ENCODE measurements around the gene BTBD17.

BTBD17 gene

DNA sequence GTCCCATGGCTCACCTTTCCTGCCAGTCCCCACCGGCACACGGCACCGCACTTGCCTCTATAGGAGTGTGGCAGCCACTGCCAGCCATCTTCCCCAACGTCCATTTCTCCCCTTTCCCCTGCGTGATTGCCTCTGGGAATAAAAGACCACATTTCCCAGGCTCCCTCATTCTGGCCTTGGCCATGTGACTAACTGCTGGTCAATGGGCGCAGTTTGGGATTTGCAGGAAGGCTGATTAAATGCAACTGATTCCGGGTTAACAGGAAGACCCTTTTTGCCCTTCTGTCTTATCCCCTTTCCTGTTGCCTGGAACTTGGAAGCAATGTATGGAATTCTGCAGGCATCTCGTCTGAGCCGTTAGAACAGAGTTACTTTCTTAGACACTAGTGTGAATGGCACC lies 3.0 kb downstream of the BTBD17 start:
- no peak for DNase-seq (ENCODE audit: low spot score)

DNA sequence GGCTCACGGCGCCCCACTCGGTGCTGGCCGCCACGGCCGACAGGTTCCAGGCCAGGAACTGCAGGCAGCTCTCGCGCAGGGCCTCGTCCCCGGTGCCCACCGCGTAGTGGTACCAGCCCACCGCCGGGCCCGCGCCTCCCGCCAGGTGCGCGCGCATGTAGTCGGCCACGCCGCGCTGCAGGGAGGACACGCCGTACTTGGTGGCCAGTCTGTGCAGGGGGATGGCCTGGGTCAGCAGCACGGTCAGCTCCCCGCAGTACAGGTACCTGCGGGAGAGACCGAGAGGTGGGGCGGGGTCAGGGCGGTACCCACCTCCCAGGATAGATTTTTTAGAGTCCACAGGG lies 4.2 kb downstream of the BTBD17 start:
- DNase-seq (ENCODE audit: low spot score) = no peak

DNA sequence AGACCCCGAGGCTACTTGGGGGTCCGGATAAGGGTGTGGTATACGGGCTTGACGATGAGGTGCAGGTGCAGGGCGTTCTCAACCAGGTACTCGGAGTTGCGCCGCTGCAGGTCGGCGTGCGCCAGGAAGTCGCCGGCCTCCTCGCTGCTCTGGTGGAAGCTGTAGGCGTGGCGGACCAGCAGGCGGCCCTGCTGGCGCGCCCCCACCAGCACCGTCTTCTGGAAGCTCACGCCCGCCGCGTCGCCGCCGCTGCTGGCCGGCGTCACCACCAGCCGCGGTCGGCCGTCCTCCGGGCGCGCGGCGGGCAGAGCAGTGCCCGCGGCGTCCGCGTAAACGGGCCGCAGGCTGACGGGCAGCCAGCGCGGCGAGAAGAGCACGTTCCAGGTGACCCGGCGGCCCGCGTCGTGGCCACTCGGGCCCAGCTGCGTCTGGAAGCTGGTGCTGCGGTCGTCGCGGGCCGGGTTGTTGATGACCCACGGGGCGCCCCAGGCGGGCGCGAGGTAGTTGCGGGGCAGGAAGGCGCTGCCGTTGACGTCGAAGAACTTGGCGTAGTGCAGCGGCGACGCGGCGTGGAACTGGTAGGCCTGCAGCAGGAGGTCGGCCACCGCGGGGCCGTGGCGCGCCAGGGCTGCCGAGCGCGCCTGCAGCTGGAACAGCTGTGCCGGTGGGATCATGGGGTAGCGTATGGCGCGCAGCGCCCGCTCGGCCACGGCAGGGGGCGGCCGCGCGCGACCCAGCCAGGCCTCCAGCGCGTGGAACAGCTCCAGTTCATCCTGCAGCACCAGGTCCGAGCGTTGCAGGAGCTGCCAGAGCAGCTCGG lies 4.8 kb downstream of the BTBD17 start:
- no peak for DNase-seq (ENCODE audit: low spot score)

DNA sequence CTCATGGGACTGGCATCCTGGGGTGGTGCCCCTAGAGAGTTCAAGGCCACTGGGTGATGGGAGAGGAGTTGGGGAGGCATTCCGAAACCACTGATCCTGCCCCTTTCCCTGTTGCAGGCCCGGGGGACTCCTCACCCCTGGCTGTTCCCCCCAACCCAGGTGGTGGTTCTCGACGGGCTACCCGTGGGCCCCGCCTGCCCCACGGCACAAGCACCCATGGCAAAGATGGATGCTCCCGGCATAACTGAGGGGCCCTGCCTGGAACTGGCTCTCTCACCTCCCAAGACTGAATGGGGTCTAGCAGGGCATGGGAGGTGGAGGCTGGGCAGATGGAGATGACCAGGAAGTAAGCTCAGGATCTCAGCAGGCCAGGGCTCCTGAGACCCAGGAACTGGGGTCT lies 6.6 kb downstream of the BTBD17 start:
- DNase-seq (ENCODE audit: low spot score) = no peak

DNA sequence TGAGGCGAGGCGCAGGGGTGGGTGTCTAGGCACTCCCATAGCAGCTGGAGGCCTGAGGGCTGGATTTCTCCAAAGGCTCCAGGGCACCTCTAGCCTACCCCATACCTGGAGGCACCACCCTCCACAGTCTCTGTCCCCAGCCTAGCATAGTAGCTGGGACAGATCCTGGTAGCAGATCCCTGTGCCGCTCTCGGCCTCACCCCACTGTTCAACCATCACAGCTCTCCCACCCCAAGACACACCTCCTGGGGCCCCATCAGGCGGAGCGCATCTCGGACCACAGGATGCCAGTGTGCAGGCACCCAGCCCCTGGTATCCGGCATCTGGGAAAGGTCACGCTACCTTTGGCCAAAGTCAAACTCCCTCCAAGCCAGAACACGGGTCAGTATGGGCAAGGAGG lies 7.1 kb downstream of the BTBD17 start:
- DNase-seq (ENCODE audit: low spot score) = no peak

DNA sequence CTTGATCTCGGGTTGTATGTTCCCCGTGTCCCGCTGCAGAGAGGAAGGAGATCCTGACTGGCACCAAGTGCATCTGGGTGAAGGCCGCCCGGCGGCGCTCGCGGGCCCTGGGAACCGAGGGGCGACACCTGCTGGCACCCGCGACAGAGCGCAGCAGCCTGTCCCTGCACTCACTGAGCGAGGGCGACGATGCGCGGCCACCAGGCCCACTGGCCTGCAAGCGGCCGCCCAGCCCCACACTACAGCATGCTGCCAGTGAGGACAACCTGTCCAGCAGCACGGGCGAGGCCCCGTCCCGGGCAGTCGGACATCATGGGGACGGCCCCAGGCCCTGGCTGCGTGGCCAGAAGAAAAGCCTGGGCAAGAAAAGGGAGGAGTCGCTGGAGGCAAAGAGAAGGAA lies 7.5 kb downstream of the BTBD17 start:
- DNase-seq (ENCODE audit: low spot score) = peak; percentile 60

DNA sequence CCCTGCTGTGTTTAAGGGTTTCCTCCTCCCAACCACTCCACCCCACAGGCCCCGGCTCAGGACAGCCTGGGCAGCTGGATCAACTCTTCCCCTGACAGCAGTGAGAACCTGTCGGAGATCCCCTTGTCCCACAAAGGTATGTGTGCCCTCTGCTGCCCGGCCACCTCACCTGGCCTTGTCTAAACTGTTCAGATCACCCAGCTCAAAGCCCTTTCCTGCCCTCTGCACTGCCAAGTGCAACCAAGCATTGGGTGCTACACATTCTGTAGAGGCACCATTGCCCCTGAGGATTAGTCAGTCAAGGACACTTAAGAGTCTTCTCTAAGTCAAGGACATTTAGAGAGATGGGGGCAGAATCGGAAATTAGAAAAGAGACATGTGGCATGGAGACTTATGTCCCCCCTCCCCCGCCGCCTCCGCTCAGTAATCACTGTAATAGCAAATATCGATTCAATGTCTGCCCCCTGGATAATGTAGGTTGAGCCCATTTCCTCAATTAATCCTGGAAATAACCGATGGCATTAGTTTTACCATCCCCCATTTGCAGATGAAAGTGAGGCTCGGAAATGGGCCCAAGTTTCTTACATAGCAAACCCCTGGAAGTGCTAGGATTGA lies 8.1 kb downstream of the BTBD17 start:
- no peak for DNase-seq (ENCODE audit: low spot score)

DNA sequence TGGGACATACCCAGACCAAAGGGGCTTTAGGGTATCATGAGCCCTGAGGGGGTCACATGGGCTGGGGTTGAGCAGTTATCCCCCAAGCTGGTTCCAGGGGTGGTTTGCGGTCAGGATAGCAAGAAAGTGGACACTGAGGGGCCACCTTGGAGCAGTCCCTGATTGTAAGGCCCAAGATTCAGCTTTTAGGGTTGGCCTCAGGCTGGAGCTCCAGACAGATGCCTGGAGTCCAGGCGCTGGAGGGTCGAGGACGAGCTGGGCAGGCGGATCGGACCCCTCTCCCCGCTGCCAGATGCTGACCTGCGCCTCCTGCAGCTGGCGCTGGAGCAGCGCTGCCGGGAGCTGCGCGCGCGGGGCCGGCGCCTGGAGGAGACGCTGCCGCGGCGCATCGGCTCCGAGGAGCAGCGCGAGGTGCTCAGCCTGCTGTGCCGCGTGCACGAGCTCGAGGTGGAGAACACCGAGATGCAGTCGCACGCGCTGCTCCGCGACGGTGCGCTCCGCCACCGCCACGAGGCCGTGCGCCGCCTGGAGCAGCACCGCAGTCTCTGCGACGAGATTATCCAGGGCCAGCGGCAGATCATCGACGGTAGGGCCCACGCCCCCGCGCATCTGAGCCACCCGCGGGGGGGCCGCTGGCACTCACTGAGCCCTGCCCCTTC lies 10.0 kb downstream of the BTBD17 start:
- peak; percentile 5 for DNase-seq (ENCODE audit: low spot score)

DNA sequence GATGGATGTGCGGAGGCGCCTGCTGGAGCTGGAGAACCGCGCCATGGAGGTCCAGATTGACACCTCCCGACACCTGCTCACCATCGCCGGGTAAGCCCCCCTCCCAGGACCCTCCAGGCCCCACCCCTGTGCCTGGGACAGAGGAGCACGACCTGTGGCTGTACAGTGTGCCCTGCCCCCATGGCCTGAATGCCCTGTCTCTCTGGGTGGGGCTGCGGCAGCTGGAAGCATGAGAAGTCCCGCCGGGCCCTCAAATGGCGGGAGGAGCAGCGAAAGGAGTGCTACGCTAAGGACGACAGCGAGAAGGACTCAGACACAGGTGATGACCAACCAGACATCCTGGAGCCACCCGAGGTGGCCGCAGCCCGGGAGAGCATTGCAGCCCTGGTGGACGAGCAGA lies 11.2 kb downstream of the BTBD17 start:
- DNase-seq (ENCODE audit: low spot score) = no peak

DNA sequence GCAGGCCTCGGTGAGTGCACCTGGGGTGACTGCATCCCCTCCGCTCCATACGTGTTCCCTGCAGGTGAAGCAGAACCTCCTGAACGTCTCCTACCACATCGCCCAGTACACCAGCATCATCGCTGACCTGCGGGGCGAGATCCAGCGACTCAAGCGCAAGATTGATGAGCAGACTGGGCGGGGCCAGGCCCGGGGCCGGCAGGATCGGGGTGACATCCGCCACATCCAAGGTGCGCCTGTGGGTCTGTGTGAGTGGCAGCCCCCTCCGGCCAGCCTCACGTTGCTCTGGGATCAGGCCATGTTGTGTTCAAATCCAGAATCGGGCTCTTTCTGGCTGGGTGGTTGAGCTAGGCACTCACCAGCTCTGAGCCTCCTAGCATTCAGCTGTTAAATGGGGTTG lies 12.5 kb downstream of the BTBD17 start:
- no peak for DNase-seq (ENCODE audit: low spot score)

DNA sequence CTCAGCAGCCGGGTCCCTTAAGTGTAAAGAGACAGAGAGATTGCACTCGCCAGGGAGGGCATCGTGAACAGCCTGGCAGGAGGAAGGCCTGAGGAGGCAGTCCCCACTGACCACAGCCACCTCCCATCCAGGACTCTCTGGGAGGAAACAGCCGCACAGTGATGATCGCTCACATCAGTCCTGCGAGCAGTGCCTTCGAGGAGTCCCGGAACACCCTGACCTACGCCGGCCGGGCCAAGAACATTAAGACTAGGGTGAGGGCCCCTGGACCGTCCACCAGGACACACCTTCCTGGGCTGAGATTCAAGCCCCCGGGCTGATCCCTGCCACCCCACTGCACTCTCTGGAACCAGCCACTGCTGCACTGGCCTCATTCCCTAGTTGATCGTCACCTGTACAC lies 14.0 kb downstream of the BTBD17 start:
- DNase-seq (ENCODE audit: low spot score) = no peak

DNA sequence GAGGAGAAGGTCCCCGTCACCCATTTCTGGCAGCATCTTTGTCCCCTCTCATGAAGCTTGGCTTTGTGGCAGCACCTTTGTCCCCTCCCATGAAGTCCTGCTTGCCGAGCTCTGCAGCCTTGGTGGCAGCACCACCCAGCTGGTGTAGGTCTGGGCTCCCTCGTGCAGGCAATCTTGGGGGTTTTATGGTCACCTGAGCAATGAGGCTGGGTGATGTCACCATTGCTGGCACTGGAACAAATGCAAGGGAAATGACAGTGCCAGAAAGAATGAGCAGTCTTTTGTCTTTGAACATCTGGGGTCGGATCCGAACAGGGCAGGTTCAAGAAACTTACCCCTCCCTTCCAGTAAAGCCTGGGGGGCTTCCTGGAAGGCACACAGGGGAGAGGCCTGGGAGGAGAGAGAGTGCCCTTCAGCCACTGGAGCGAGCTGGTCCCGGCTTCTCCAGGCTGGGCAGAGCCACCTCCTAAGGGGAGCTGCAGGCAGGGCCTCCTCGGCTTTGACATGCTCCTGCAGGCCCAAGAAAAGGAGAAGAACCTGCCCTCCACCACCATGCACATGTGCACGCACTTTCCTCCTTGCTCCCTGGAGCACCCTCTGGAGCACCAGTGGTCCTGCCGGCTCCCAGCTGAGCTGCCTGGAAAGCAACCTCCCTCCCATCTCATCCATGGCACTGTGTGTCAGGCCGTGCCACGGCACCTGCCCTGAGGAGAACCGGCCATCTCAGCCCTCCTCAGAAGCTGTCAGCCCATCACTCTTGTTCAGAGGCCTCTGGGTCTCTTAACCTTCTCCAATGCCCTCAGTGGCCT lies 16.0 kb downstream of the BTBD17 start:
- DNase-seq (ENCODE audit: low spot score) = no peak

DNA sequence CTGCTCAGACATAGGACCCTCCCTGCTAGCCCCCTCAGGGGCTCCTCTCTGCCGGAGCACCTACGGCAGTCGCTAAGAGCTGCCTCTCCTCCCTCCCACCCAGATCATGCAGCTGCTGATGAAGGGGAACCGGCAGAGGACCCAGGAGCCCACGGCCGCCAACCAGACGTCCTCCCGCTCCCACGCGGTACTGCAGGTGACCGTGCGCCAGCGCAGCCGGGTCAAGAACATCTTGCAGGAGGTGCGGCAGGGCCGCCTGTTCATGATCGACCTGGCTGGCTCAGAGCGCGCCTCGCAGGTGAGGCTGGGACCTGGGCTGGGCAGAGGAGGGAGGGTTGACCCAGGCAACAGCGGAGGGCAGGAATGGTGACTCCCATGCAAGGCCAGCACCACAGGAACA lies 17.0 kb downstream of the BTBD17 start:
- DNase-seq (ENCODE audit: low spot score) = no peak

DNA sequence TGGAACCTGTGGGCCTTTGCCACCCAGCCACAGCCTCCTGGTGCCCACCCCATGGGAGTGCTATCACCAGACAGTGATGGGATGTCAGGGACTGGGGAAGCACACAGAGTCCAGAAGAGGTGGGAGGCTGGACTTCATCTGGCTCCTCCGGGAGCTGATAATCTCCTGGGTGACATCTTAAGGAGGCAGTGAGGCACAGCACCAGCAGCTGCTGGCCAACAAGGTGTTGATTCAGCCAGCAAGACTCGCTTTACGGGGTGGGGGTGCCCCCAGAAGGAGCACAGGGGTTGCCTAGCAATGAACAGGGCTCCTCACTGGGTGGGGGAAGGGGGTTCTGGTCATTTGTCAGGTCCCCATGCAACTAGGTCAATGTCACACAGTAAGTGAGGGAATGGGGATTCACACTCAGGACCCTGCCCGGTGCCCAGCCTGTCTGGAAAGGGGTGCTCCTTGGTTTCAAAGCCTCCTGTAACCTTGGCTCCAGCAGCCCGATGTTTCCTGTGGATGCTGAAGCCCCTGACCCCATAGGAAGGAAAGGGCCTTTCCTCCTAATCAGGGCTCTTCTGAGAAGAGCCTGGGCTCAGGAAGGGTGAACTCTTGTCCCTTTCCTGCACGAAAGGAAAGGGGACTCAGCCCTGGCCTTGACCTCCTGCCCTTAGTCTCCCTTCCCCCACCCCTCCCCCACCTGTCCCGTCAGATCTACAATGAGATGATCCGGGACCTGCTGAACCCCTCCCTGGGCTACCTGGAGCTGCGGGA lies 18.0 kb downstream of the BTBD17 start:
- DNase-seq (ENCODE audit: low spot score) = no peak

DNA sequence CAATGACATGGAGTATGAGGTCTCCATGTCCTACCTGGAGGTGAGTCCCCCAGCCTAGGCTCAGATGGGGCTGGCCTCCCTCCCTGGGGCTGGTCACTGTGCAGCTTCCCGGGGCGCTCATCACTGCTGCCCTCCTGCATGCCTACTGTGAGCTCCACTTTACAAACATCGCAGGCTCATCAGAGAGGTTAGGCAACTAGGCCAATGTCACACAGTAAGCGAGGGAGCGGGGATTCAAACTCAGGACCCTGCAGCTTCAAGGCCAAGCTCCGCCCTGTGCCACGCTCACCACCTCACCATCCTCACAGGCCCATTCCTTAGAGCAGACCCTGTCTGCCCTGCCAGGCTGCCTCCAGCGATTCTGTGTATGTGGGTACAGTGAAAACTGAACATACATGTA lies 18.5 kb downstream of the BTBD17 start:
- no peak for DNase-seq (ENCODE audit: low spot score)

DNA sequence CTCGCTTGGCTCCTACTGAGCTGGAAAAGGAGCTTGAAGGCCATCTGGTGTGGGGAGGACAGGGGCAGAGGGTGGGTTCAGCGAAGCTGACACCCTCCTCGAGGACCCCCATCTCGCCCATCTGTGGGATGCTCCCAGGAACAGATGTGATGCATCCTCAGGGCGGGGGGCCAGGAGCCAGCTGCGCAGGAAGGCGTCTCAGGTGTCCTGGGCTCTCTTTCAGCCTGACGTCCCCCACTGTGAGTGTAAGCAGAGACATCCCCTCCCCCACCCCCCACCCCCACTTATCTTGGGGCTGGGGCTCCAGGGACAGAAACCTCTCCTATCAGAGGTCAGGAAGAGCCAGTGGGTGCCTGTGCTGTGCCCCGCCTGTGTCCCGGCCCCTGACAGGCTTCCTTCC lies 19.4 kb downstream of the BTBD17 start:
- DNase-seq (ENCODE audit: low spot score) = no peak

DNA sequence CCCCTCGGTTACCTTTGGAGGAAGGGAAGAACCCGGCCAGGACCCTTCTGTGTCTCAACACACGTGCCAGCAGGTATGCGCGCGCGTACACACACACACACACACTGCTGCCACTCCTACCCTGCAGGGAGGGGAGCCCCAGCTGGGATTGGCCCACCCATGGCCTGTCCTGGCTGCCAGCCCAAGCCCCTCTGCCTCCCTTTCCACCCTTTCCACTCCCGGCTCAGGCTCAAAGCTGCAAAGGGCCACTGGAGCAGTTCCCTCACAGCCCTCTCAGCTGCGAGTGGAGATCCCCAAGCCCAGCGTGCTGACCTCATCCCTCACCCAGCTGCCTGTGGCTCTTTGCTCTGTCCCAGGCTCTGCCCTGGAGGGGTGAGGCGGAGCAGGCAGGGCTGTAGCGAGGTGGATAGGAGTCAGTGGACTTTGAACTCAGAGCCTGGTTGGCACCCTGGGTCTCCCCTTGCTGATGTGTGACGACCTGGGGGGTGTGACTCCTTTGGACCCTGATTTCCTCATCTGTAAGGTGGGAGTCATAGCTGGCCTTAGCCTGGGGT lies 21.1 kb downstream of the BTBD17 start:
- DNase-seq (ENCODE audit: low spot score) = no peak

DNA sequence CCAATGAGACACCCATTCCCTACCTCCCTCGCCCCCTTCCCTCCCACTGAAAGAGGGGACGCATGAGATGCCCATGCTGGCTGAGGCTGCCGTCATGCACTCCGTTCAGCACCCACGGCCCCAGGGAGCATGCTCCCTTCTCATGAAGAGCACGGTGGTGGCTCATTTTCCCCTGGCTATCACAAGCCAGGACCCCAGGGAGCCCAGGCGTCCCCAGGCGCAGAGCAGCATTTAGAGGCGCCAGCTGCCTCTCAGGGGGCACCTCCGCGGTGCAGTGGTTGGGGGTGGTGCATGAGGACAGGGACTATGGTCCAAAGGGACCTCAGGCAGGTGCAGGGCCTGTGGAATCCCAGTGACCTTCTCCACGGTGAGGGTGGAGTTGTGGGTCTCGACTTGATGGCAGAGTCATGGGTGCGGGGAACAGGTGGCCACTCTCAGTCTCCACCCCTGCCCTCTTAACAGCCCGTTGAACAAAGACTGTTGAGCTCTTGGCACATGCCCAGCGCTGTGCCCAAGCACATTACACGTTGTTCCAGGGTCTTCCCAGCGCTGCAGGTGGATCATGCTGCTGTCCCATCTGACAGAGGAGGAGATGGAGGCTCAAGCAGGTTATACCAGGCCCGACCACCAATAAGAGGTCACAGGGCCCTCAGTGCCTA lies 22.0 kb downstream of the BTBD17 start:
- no peak for DNase-seq (ENCODE audit: low spot score)

DNA sequence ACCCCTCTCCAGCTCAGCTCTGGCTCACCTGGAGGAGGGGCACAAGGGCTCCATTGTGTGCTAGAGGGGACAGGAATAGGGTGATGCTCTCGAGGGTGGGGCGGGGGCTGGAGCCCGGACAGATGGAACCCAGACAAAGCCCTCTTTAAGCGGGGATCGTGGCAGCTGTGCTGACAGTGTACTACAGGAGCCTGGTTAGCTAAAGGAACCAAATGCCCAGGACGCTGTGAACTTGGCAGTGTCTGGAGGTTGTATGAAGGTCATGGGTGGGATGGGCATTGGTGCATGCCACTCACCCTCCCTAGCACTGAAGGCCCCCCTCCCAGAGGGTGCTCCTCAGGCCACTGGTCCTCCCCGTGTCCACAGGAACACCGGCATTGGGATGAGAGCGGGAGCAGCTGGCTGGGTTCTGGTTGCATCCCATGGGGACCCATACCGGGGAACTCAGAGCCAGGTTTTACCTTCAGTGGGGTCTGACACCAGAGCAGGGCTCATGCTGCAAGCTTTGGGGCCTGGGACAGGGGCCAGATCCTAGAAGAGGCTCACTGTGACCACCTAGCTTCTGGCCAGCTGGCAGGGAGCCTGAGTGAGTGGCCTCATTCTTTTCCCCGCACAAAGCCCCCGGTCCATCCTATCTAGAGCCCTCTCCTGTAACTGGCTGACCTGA lies 23.7 kb downstream of the BTBD17 start:
- no peak for DNase-seq (ENCODE audit: low spot score)

DNA sequence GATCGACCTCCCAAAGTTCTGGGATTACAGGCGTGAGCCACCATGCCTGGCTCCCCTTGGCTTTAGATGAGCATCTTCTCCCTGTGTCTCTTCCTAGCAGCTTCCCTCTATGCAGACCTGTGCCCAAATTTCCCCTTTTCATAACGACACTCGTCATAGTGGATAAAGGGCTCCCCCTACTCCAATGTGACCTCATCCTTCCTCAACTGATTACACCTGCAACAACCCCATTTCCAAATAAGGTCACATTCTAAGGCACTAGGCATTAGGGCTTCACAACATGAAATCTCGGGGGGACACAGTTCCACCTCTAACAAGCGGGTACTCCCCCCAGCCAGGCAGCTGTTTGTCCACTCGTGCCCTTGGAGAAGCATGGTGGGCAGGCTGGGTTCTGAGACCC lies 25.4 kb downstream of the BTBD17 start:
- DNase-seq (ENCODE audit: low spot score) = no peak
